ENCODE data around the gene TTPAL. TPM values are rescaled to one million over a fixed set of nuclear protein-coding genes. Genes with fewer than 3 reads are reported as not detected.
A peak's percentile ranks its signal among the peaks of the same experiment; 100 is the strongest.

The TTPAL gene
- total RNA-seq, 4 donors from 2014 or later, result 6.0 to 30.5 (median 8.9) TPM

DNA sequence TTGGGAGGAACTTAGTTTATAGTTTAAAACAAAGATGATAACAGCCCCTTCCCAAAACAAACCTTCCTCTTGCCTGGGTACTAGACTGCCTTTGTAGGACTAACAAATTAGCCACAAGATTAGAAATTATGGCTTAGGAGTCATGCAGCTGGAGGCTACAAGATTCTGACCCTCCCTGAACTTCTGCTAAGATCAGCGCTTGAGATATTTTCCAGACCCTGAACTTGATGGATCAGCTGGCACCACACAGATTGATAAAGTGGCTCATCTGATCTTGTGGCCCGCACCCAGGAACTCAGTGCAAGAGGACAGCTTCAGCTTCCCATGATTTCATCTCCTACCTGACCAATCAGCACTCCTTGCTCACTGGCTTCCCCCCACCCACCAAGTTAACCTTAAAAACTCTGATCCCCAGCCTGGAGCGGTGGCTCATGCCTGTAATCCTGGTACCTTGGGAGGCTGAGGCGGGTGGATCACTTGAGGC lies 52.1 kb downstream of the TTPAL start:
- no peak for DNase-seq
- Histone ChIP-seq H3K4me1 (peaks cover 0 to 5% (median 0%) of the 10 kb centered on the region in 4 donors), H3K4me3 (no peak overlapping the region), H3K9me3 (no peaks in the 10 kb centered on the region), H3K27me3 (no peaks in the 10 kb centered on the region), H3K36me3 (no peaks in the 10 kb centered on the region), H3K27ac (no peak overlapping the region)
- no peak for TF ChIP-seq POLR2A (IDR thresholded peaks at IDR 0.05)
- TF ChIP-seq, protein P1, sequence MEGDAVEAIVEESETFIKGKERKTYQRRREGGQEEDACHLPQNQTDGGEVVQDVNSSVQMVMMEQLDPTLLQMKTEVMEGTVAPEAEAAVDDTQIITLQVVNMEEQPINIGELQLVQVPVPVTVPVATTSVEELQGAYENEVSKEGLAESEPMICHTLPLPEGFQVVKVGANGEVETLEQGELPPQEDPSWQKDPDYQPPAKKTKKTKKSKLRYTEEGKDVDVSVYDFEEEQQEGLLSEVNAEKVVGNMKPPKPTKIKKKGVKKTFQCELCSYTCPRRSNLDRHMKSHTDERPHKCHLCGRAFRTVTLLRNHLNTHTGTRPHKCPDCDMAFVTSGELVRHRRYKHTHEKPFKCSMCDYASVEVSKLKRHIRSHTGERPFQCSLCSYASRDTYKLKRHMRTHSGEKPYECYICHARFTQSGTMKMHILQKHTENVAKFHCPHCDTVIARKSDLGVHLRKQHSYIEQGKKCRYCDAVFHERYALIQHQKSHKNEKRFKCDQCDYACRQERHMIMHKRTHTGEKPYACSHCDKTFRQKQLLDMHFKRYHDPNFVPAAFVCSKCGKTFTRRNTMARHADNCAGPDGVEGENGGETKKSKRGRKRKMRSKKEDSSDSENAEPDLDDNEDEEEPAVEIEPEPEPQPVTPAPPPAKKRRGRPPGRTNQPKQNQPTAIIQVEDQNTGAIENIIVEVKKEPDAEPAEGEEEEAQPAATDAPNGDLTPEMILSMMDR (IDR thresholded peaks at IDR 0.05), result no peak

DNA sequence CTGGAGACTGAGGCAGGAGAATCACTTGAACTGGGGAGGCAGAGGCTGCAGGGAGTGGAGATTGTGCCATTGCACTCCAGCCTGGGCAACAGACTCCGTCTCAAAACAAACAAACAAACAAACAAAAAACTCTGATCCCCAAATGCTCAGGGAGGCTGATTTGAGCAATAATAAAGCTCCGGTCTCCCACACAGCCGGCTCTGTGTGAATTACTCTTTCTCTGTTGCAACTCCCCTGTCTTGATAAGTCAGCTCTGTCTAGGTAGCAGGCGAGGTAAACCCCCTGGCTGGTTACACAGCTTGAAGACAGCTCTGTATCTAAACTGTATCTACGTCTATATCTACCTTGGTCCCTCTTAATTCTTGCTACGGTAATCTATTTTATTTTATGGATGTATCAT lies 52.6 kb downstream of the TTPAL start:
- DNase-seq, result no peak
- H3K27ac ChIP-seq, result no peak overlapping the region
- H3K27me3 ChIP-seq, result no peaks in the 10 kb centered on the region
- TF ChIP-seq, protein P1 (IDR thresholded peaks at IDR 0.05), result no peak
- TF ChIP-seq POLR2A (IDR thresholded peaks at IDR 0.05), result no peak
- no peaks in the 10 kb centered on the region for H3K36me3 ChIP-seq
- H3K4me1 ChIP-seq, result peaks cover 0 to 5% (median 0%) of the 10 kb centered on the region in 4 donors
- H3K9me3 ChIP-seq, result no peaks in the 10 kb centered on the region
- no peak overlapping the region for H3K4me3 ChIP-seq

DNA sequence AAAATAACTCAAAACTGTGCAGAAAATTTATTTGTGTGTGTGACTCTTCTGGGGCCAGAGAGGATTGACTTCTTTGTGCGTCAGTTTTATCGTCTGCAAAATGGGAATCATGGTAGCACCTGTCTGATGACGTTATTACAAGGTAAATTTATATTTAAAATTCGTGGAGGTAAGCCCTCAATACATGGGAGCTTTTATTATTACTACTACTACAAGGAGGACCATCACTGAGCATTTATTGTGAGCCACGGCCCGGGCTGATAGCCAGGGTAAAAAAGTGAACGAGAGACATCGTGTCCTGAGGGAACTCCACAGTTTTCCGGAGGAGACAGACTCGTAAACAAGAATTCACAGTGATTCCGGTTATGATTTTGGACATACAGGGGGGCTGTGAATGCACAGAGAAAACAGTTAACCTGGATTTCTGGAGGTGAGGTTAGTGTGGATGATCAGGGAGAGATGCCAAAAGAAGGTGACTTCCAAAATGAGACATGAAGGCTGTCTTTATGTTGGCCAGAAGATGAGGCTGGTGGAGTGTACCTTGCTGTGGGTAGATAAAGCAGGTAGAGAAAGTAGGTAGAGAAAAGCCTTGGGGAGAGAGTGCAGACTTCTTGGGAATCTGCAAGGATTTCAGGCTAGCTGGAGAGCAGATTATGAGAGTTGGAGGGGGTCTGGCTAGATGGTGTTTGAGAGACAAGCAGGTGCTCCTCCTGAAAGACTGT lies 56.7 kb downstream of the TTPAL start:
- Histone ChIP-seq H3K27me3 (no peaks in the 10 kb centered on the region), H3K9me3 (no peaks in the 10 kb centered on the region), H3K4me3 (peak overlapping the region; percentile 58 to 96 (median 72)), H3K27ac (peak overlapping the region; percentile 64 to 77 (median 72)), H3K4me1 (peaks cover 0 to 20% (median 2%) of the 10 kb centered on the region in 4 donors), H3K36me3 (no peaks in the 10 kb centered on the region)
- no peak for TF ChIP-seq POLR2A (IDR thresholded peaks at IDR 0.05)
- TF ChIP-seq, protein P1 (IDR thresholded peaks at IDR 0.05), result no peak
- no peak for DNase-seq

DNA sequence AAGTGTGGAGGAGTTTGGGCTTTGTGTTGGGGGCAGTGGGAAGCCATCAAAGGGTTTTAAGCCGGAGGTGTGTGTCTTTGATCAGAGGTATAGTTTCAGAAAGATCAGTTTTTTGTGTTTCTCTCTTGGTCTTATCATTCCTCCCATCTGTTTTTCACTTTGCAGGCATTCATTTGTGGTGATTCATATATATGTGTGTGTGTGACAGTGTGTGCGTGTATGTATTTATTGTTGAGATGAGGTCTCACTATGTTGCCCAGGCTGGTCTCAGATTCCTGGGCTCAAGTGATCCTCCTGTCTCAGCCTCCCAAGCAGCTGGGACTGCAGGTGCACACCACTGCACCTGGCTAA lies 57.3 kb downstream of the TTPAL start:
- peak overlapping the region in 1 of 4 donors; percentile 77 for H3K27ac ChIP-seq
- TF ChIP-seq, protein P1 (IDR thresholded peaks at IDR 0.05), result no peak
- TF ChIP-seq POLR2A (IDR thresholded peaks at IDR 0.05), result no peak
- DNase-seq, result no peak
- no peaks in the 10 kb centered on the region for H3K36me3 ChIP-seq
- peak overlapping the region in 1 of 4 donors; percentile 96 for H3K4me3 ChIP-seq
- H3K4me1 ChIP-seq, result peaks cover 0 to 20% (median 2%) of the 10 kb centered on the region in 4 donors
- no peaks in the 10 kb centered on the region for H3K27me3 ChIP-seq
- no peaks in the 10 kb centered on the region for H3K9me3 ChIP-seq

DNA sequence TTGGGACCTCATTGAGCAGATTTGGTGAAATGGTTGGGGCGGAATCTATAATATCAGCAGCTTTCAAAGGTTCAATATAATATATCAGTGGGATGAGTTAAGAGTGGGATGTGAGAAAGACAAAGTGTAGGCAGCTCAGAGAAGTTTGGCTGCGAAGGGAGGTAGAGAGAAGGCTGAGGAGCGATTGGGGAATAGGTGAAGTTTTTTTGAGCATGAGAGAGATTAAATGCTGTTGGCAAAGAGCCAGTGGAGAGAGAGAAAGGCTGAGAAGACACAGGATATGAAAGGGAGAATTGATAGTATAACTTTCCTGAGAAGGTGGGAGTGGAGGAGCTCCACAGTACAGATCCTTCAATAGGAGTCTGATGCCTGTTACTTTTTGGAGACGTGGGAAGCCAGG lies 58.3 kb downstream of the TTPAL start:
- H3K9me3 ChIP-seq, result no peaks in the 10 kb centered on the region
- H3K27me3 ChIP-seq, result no peaks in the 10 kb centered on the region
- DNase-seq, result no peak
- peaks cover 0 to 20% (median 2%) of the 10 kb centered on the region in 4 donors for H3K4me1 ChIP-seq
- no peak overlapping the region for H3K27ac ChIP-seq
- no peaks in the 10 kb centered on the region for H3K36me3 ChIP-seq
- TF ChIP-seq POLR2A (IDR thresholded peaks at IDR 0.05), result no peak
- TF ChIP-seq, protein P1 (IDR thresholded peaks at IDR 0.05), result no peak
- H3K4me3 ChIP-seq, result no peak overlapping the region
